Germinal center (tissue), 1 donor: ENCODE results near the gene ECI1.

Experiments used
- DNase-seq: peaks from one replicate; pipeline ENCODE4 v3.0.0; 2012; ENCODE audit warnings: mixed read lengths, low spot score

Gene ECI1, protein sequence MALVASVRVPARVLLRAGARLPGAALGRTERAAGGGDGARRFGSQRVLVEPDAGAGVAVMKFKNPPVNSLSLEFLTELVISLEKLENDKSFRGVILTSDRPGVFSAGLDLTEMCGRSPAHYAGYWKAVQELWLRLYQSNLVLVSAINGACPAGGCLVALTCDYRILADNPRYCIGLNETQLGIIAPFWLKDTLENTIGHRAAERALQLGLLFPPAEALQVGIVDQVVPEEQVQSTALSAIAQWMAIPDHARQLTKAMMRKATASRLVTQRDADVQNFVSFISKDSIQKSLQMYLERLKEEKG

DNA sequence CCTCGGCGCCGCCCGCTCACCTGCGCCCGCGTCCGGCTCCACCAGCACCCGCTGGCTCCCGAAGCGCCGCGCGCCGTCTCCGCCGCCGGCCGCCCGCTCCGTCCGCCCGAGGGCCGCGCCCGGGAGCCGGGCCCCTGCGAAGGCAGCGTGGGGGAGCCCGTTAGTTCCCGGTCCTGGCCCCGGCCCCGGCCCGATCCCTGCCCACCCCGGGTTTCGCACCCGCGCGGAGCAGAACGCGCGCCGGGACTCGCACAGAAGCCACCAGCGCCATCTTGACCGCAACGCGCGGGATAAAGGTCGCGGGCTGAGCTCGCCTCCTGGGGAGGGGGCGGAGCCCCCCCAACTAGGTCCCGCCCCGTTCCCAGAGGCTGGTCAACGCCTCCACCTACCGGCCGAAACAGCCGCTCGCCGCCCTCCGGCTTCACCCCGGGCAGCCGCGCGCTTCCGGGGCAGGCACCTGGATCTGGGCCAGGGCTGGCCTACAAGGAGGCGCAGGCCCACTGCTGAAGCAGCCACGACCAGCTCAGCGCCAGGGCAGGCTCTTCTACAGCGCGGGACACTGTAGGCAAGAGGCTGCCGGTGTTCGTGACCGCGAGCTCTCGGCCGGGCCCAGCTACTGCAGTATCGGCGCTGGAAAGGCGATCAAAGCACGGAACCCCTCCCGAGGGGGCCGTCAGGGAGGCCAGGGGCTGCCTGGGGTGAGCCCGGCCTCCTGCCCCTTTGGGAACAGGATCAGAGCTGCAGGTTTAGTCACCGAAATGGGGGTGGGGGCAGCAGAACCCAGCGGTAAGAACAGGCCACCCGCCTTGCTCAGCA is at the start of gene ECI1:
Gene ECI1, minus strand, starts transcription at position 292 of the 816 bp plus-strand sequence. Its CDS starts 21 bp downstream, at position 271.
- DNase-seq, result peak; percentile 95

DNA sequence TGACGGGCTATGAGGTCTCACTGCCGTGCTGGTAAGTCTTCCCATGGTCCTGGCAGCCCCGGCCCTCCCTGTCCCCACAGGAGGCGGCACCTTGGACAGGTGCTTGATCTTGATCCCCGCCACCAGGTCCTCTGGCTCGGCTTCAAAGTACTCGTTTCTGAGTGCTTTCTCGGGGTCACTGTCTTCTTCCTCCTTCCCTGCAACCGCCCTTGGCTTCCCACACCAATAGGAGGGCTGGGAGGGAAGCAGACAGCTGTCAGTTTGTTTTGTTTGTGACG is 48.5 kb upstream of the ECI1 start:
- DNase-seq, result no peak

DNA sequence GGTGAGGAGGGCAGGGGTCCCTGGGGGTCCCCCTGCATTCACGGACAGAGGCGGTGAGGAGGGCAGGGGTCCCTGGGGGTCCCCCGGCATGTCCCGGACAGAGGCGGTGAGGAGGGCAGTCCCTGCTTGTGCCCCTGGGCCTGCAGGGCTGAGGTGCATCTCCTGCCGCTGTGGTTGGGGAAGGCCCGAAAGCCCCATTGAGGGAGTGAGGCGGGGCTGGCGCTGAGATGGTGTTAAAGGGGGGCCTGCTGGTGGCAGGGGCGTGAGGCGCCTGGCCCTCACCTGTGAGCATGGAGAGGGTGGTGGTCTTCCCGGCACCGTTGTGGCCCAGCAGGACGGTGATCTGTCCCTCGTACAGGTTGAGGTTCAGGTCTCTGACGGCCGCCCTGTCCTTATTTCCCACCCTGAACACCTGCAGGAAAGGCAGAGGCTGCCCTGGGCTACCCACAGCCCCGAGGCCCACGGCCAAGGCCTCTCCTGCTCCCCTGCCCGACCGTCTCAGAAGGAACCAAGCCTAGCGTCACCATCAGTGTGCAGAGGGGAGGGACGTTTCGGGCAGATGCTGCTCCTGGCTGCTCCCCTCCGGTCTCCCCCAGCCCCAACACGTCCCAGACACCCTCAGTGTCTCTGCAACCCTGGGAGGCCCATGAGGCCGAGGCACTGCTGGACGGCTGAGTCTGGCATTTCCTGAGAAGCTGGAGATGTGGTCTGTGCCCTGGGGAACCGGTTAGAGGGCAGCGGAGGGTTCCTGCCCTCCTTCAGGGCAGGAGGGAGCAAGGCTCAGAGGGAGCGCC is 47.9 kb upstream of the ECI1 start:
- no peak for DNase-seq

DNA sequence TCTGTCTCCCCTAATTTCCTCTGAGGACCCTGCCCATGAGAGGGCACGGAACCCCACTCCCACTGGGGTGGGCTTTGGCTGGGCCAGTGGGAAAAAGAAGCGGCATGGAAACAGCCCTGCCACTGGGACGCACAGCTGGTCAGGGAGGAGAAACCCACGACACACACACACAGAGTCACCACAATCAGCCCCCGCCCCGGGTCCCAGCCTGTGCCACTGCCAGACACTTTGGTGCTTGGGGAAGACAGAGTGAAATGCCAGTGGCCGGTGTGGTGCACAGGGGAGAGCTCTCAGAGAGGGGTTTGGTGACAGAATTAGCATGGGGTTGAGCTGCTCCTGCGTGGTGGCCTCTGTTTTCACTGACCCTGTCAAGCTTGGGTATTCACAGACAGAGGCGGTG is 47.2 kb upstream of the ECI1 start:
- DNase-seq, result no peak

DNA sequence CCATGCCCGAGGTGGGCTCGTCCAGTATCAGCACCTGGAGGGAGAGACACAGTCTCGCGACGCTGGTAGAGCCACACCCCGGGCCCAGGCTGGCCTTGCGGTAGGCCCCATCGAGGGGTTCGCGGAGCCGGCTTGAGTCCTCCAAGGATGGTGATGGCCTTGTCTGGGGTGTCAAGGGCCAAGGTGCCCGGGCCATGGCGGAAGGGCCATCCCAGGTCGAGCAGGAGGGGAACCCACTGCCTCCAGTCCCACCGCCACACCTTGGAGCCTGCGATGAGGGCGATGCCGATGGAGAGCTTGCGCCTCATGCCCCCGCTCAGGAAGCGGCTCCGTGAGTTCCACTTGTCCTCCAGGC is 46.1 kb upstream of the ECI1 start:
- no peak for DNase-seq

DNA sequence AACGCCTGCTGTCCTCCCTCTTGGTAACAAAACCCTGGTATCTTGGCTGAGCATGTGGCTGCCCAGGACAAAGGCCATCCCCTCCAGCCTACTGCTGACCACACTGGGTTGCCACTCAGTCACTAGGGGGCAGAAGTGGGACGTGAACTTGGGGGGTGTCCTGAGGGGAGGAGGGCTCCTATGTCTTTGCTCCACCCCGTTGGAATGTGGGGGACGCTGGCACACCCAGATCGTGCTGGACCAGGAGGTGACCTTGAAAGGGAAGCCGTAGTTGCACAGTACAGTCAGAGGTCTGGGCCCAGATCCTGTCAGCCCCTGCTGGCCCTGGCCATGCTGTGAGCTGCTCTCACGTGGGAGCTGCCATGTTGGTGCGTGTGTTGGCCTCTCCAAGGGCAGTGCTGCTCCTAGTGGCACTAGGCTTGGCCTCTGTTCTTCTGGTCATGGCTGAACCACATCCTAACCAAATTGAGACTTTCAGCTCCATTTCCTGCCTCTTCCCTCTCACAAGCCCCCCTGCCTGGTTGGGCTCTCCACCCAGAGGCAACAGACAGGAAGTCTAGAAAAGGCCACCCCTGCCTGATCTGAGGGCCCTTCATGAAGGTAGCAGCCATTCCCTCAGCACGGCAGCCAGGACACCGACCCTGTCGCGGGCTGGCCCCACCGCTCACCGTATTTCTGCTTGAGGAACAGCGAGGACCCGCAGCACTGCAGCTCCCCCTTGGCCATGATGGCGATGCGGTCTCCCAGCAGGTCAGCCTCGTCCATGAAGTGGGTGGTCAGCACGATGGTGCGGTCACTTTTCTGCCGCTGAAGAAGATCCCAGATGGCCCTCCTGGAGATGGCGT is 45.5 kb upstream of the ECI1 start:
- DNase-seq, result no peak

DNA sequence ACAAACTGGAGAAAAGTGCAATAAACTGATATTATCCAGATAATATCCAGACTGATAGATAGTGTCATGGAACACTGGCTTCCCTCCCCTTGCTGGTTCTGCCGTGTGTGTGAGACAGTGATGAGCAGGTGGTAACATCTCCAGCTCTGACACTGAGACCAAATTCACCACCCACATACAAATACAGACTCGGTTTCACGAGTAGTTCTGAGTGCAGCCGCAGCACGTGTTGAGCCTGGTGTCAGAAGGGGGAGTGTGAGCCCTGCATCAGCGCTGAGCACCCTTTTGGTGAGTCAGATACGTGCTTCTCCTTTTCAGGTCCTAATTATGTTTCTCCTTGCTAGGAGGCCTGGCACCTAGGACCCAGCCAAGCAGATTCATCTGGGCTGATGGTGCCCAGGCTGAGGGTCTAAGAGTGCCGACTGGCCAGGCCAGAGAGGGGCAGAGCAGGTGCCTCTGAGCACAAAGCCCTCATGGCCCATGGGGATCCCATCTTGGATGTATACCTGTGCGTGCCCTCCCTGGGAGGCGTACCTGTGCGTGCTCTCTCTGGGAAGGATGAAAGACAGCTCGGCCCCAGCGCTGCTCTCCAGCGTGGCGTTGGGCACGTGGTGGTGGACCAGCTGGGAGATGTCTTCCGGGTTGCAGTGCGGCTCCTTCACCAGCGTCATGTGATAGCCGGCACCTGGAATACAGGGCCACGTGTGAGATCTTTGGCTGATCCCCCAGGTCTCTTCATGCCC is 43.8 kb upstream of the ECI1 start:
- DNase-seq, result no peak

DNA sequence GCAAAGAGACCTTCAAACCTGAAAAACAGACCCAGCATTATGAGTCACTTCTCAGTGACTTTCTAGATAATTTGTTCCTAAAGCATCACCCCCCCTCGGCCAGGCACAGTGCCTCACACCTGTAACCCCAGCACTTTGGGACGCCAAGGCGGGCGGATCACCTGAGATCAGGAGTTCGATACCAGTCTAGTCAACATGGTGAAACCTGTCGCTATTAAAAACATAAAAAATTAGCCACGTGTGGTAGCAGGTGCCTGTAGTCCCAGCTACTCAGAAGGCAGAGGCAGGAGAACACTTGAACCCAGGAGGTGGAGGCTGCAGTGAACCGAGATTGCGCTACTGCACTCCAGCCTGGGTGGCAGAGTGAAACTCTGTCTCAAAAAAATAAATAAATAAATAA is 40.8 kb upstream of the ECI1 start:
- DNase-seq, result no peak

DNA sequence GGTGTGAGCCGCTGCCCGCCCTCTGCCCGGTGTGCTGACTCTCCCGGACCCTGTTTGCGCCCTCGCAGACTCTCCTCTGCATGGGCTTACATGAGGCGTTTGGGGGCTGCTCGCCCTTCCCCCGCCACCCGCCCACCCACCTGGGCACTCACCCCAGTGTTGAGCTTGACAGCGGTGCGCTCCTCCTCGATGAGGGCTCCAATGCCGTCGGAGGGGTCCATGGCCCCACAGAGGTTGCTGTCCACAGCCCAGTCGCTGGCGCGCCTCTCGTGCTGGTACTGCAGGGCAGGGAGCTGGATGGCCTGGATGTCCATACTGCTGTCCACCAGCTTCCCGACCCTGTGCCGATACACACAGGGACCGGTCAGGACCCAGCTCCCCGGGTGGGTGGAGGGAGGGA is 37.9 kb upstream of the ECI1 start:
- DNase-seq, result no peak

DNA sequence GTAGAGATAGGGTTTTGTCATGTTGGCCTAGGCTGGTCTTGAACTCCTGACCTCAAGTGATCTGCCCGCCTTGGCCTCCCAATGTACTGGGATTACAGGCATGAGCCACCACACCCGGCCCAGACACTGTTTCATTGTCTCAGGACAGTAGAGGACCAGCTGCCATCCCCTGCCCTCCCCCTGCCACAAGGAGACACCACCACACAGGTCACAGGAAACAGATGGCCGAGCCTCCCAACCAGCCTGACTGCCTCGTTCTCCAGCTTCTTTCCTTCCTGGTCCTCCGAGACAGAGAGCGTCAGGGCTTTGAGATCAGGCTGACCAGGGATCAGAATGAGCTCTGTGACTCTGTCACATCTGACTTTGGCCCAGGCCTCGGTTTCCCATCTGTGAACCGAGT is 37.3 kb upstream of the ECI1 start:
- no peak for DNase-seq

DNA sequence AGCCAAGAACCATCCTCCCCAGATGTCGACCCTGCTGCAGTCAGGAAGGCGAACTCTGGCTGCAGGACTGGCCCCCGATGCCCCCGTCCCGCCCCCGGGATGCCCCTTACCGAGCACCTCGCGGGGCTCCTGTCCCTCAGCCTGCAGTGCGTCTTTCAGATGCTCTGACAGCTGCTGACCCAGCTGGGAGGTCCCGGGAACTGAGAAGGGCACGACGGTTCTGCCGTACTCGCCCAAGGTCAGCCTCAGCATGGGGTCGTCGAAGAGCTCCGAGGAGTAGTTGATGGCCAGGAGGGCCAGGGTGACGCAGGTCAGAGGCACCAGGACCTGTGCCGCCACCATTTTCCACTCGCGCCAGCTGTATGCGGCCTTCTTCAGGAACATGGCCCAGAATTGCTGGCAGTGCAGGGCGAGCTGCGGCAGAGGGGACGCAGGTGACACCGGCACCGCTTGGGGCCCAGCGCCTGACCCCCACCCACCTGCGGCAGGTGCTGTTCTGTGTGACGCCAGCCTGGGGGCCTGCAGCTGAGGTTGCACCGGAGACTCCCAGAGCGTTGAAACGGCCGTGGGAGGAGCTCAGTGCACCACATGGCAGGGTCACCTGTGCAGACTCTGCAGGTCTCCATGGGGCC is 36.6 kb upstream of the ECI1 start:
- no peak for DNase-seq

DNA sequence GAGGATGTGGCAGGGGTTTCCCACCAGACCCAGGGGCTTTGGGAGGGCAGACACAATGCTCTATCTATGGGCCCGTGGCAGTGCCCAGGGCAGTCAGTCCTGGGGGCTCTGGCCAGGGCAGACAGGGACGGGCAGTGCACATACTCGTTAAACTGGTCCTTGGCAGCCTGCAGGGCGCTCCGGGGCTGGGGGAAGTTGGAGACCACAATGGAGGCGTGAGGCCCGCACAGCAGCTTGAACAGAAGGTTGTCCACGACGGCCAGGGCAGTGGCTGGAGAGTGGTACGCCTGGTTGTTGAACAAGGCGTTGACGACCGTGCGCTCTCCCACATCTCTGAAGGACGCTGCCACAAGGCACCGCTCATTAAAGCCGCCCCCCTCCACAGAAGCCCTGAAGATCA is 35.2 kb upstream of the ECI1 start:
- DNase-seq, result no peak

DNA sequence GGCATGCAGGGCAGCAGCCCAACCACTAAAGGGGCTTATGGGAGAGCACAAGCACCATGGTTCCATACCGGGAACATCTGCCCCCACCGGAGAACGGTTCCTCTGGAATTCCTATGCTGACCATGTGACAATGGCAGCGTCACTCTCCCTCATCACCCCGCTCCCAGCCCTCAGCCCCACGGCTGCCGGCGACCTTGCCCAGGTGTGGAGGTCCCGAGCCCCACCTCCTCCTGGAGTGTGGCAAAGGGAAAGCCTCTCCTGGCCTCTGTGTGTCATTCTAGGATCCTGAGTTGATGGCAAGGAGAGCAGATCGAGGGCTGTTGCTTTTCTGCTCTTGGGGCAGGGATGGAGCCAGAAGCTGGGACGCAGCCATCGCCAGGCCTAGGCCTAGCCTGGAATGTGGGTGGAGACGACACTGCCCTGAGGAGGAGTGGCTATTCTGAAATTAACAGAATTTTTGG is 34.4 kb upstream of the ECI1 start:
- no peak for DNase-seq

DNA sequence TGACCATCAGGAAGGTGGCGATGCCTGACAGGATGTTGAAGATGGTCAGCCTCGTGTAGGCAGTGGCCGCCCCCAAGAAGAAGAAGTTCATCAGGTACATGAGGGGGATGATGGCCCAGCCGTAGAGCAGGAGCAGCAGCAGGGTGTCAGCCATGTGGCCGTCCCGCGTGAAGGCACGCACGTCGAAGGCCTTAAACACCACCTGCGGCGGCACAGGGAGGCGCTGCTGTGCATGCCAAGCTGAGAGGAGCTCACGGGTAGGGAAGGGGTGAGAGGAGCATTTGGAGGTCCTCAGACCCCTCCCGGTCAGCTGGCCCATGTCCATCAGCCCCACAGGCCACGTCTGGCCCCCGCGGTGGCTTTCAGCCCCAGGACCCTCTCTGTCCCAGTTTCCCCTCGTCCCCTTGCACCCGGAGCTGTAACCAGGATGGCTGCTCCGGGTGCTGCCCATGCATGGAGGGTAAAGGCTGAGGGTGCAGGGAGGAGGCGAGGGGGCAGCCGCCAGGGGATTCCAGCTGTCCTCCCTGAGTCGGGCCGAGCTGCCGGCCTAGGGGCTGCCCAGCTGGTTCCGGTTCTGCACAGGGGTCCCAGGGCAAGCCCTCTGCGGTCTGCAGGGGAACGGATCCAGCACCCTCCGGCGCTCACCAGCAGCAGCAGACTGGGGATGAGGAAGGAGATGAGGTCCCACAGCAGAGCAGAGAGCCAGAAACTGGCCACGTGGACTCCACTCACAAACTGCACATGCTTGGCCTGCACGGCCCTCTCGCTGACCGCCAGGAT is 33.6 kb upstream of the ECI1 start:
- DNase-seq, result no peak

DNA sequence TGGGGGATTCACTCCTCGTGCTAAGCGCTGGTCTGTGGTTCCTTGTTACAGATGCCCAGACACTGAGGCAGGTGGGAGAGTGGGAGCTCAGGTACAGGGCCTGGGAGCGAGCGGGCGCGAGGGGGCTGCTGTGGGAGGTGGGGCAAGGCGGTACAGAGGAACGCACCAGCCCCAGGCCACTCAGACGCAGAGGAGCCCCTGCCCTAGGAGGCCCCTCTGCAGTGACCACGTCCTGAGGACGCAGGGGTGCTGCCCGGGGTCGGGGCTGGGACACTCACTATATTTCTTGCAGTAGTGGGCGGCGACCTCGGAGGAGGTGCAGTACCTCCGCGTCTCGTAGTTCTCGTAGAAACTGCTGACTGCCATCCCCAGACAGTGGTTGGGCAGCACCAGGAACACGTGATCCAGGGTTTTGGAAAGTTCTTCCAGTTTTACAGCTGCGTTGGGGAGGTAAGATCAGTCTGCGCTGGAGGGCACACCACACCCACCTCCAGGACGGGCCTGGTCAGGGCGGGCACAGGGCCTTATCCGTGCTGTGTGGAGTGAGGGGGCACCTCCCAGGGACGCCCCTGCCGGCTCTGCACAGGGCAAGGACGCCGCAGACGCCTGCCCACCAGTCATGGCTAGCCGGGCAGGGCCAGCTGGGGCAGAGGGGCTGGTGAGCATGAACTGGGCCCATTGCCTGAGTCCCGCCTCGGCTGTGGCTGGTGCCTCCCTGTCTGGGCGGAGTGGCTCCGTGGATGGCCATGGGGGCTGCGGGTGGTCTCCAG is 32.8 kb upstream of the ECI1 start:
- no peak for DNase-seq

DNA sequence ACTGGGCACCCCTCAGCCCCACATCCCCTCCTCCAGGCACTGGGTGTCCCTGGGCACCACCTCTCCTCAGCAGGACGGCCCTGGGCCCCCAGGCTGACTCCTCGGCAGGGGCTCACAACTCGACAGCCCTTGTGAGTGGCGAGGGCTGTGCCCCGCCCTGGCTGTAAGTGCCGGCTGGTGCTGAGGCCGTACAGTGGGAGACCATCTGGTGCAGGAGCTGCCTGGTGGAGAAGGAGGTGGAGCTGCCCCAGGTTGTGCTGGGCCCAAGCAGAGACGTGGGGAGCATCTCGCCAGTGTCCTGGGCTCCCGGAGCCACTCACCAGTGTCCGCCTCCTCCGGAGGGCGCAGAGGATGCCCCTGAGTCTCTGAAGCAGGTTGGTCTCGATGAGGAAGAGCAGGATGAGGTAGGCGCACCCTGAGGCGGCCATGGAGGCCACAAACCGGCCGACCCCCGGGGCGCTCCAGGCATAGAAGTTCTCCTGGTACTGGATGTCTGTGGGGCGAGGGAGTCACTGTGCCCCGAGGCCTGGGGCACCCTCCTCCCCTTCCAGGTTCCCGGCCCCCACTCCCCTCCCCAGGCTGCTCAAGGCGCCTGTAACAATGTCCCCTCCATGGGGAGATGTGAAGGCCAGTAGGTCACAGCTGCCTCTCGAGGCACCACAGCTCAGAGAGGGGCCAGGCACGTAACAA is 31.6 kb upstream of the ECI1 start:
- no peak for DNase-seq

DNA sequence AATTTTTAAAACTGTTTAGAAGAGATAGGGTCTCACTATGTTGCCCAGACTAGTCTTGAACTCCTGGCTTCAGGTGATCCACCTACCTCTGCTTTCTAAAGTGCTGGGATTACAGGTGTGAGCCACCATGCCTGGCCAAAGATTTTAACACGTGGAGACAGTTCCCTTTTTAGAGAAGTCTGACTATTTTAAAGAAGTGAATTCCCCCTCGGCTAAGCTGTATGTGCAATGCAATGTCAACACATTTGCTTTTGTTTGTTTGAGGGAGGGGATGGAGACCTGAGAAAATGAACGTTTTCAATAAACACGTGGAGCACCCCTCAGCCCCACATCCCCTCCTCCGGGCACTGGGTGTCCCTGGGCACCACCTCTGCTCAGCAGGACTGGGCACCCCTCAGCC is 30.9 kb upstream of the ECI1 start:
- no peak for DNase-seq

DNA sequence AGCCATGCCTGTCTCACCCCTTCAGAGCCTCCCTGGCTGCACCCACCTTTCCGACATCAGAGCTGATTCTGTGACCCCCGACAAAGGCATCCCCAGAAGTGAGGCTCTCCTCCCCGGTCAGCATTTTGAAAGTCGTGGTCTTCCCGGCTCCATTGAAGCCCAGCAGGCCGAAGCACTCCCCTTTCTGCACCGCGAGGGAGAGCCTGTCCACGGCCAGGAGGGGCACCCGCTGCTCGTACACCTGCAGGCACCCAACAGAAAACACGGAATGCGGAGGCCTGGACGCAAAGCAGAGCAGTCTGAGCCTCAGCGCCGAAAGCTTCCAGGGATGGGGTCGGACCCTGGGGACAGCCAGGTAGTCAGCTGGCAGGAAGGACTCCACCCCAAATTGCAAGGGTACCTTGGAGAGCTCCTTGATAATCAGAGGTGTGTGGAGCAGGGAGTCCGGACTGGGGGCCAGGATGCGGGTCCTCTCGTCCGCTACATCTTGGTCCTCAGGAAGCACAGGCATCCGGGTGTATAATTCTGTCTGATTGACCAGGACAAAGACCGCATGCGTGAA is 29.7 kb upstream of the ECI1 start:
- no peak for DNase-seq
